Stimulated activated CD8-positive, alpha-beta memory T cell treated with anti-CD3 and anti-CD28 coated beads, Interleukin-4, amount 100 ng/mL, for 4 hours (primary cell): ENCODE data around the gene CALR.
"Not testable (repeated sequence)": the region's sequence is repeated elsewhere in the genome, so short reads cannot be mapped to it uniquely, and the experiment has no call there.

ENCODE experiments used
- DNase-seq, 2 donors: peaks; one replicate each; pipeline ENCODE4 v3.0.0-alpha.2; 2020; ENCODE audit warnings: low read depth in 2 of 2, low spot score in 1 of 2

The CALR gene

DNA sequence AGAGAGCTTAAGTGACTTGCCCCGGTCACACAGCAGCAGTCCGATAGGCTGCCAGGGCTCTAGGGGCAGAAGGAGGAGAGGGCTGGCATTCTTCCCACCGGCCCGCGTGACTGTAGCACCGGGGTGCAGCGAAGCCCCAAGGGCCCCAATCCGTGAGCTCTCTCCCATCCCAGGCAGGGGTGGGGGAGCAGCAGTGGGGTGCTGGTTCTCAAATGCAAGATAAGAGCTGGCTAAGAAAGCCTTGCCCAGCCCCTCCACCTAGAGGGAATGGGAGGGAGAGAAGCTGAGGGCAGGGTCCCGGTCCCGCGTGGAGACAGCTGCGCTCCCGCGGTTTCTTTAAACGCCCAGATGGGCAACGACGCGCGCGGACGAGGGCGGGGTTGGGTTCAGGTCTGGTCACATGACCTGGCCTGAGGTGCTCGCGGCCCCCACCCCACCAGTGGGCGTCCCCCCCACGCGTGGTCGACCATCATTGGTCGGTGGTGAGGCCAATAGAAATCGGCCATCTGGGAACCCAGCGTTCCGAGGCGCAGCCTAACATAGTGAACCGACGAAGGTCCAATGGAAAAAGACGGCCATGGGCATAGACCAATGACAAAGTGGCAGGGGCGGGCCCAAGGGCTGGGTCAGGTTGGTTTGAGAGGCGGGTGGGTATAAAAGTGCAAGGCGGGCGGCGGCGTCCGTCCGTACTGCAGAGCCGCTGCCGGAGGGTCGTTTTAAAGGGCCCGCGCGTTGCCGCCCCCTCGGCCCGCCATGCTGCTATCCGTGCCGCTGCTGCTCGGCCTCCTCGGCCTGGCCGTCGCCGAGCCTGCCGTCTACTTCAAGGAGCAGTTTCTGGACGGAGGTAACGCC is at the start of gene CALR:
CALR (plus strand) TSS at position 683 of the 852 bp plus-strand sequence; CDS start at position 754, 71 bp downstream.
- DNase-seq, result peak; percentile 99

GRCh38 chr19:12890299-12890786 is 48.1 kb upstream of the CALR start:
- not testable (repeated sequence) for DNase-seq

- DNase-seq, result peak; percentile 88 to 93
Observed at GRCh38 chr19:12890787-12891552, 47.4 kb upstream of the CALR start, which contains the start of gene GCDH. Gene GCDH (plus strand): TSS chr19:12891160. CDS start chr19:12891305, 145 bp downstream.

DNA sequence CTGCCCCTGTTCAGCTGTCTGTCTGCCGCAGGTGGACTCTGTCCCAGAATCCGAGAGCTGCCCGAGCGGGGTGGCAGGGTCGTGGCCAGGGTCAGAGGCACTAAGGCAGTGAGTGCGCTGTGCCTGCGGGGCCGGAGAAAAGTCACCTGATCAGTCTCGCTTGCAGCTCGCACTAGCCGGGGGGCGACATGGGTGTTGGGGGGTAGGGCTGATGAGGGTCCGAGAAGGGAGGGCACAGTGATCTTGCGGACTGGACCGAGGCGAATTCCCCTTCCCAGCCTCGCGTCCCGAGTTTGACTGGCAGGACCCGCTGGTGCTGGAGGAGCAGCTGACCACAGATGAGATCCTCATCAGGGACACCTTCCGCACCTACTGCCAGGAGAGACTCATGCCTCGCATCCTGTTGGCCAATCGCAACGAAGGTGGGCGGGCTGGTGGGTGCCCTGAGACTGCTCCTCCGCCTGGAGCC is 46.8 kb upstream of the CALR start:
- no peak for DNase-seq

GRCh38 chr19:12893582-12893981 is 44.8 kb upstream of the CALR start:
- no peak for DNase-seq

DNA sequence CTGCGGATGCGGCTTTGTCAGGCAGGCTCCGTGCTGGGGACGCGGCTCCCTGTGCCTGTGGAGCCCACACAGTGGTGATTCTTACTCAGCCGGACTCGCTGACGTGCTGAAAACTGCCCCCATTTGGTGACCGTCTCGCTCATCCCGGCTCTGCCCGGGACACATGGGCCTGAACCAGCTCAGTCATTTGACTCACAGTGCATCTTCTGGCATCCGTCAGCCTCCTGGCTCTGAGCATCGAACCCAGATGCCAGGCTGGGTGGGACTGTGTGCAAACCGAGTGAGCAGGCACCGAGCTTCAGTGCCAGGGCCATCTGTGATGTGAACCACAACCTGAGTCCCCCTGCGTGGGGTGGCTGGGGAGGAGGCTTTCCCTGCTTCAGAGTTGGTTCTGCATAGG is 41.9 kb upstream of the CALR start:
- DNase-seq, result no peak

- DNase-seq, result no peak
Observed at GRCh38 chr19:12899891-12900518, 38.4 kb upstream of the CALR start.

DNA sequence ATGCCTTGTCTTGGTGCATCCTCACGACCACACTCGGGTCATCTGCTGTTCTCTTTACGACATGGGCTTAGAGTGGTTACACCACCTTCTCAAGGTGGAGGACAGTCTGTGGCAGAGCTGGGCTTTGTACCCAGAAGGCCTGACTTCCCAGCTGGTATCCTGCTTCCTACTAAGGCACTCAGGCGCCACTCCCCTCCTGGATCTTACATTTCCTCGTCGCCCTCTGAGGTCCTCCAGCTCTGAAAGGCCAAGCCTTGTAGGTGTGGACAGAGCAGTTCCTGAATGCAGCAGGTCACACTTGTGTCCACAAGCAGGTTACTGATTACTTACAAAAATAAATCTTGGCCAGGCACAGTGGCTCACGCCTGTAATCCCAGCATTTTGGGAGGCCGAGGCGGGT is 31.2 kb upstream of the CALR start:
- no peak for DNase-seq

DNA sequence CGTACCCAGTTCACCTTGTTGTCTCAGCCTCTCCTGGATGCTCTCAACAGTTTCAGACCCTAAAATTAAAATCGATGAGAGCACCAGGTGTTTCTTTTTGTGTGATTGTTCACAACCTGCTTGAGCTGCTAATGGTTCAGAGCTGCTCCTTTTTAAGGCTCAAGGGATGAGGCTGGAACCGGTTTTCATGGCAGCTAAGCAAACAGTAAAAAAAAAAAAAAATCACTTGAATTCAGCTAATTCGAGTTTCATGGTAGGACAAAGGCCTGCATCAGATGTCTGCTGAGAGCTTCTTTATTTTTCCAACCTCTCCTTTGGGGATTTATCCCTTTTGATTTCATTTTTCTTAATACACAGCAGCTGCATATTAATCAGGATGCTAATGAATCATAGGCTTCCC is 25.8 kb upstream of the CALR start:
- no peak for DNase-seq

GRCh38 chr19:12913011-12913561 is 25.3 kb upstream of the CALR start:
- DNase-seq, result no peak

- DNase-seq, result no peak
Observed at GRCh38 chr19:12913851-12914690, 24.3 kb upstream of the CALR start.

DNA sequence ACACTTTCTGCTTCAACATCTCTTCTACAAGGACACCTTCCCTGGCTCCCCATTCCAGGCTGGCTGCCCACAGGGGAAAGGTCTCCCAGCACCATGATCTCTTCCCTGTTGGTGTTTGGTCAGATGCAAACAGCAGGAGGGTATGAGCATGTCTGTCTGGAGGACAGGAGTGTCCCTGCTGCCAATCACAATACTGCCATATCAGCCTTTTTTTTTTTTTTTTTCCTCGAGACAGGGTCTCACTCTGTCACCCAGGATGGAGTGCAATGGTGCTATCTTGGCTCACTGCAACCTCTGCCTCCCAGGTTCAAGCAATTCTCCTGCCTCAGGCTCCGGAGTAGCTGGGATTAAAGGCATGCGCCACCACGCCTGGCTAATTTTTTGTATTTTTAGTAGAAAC is 22.5 kb upstream of the CALR start:
- DNase-seq, result not testable (repeated sequence)

- no peak for DNase-seq
Observed at GRCh38 chr19:12918253-12918652, 20.2 kb upstream of the CALR start.

GRCh38 chr19:12921047-12921446 is 17.4 kb upstream of the CALR start:
- no peak for DNase-seq

DNA sequence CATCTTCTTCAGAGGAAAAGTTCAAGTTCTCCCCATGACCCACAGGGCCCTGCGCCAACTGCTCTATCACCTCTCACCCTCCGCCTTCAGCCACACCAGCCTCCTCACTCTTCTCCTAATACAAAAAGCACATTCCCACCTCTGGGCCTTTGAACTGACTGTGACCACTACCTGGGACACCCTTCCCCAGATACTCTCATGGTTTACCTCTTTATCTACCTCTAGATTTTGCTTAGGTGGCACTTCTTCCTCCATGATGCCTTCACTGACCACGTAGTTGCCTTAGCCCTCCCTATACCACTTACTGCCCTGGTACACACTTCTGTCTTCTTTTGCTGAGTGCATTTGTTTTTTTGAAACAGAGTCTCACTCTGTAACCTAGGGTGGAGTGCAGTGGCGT is 15.4 kb upstream of the CALR start:
- DNase-seq, result no peak

- DNase-seq, result no peak
Observed at GRCh38 chr19:12924621-12925310, 13.6 kb upstream of the CALR start.

DNA sequence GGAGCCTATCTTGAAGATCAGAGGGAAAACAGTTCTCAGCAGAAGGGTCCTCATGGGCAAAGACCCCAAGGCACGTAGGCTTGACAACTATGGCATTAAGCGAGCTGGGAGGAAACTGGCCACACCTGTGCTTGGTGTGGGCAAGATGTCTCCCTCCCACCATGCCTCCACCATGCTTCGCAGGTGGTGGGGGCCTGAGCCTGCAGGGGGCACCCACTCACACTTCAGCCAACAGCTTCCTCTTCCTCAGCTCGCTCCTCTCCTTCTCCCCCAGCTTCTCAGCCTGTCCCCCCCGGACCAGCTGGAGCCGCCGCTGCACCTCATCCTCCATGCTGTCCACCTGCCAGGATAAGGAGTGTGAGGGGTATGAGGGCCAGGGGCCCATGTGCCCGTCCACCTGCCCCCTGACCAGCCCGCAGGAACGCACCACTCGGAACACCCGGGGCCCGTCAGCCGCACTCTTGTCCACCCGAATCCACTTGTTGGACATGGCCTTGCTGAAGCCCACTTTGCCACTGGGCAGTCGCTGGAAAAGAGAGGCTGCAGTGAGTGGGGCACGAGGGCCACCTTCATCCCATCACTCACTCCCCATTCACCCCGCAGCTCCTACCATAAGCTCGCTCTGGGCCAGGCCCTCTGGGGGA is 8.3 kb upstream of the CALR start:
- no peak for DNase-seq

DNA sequence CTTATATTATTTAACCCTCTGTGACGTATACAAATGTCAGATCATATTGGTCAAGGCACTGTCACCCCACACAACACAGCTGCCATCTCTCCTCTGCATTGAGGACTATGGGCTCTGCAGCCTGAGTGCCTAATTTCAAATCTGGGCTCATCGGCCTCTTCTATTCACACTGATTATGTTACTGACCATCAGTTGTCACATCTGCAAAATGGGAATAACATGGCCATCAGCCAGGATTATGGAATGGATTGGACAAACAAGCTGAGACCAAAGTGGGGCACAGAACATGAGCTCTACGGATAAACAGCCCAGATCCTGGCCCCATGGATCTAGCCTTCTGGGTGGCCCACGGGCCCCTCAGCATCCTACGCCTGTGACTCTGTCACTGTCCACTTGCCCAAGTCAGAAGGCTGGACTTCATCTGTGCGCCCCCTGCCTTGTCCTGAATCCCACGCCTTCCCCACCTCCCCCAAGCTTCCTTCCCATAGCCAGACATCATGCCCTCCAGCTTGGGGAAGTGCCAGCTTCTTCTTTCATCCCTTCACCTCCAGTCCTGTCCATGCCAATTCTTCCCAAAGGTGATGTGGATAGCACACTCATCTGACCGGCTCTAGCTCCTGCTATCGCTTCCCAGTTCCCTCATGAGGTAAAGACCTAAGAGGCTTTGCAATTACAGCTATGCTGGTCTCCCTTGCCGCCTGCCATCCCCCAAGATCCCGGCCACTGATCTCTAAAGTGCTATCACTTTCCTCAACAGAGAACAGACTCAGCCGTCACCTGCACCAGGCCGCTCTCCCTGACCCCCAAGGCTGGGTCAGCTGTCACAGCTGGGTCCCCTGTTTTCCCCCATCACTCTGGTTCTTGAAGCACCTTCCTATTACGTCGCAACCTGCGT is 5.8 kb upstream of the CALR start:
- no peak for DNase-seq
